Esophagus mucosa (tissue), 1 donor: ENCODE results near the gene CARD9. TPM values are rescaled to one million over a fixed set of nuclear protein-coding genes. Genes with fewer than 3 reads are reported as not detected.
"Not testable (repeated sequence)": the region's sequence is repeated elsewhere in the genome, so short reads cannot be mapped to it uniquely, and the experiment has no call there.

Source experiments
- ATAC-seq: fragments of 200-7000 bp; cut with Tn5 transposase; one replicate; pipeline ENCODE4 v1.9.1; 2020
- total RNA-seq: library from RNA; stranded (reverse); gene quantifications from one replicate; pipeline ENCODE4 v1.2.4, GENCODE V29; 2023
- donor health status: DM: yes; HTN: yes; CAD: no.

Gene CARD9
- total RNA-seq, 1 donor from 2014 or later, result 0.80 TPM

DNA sequence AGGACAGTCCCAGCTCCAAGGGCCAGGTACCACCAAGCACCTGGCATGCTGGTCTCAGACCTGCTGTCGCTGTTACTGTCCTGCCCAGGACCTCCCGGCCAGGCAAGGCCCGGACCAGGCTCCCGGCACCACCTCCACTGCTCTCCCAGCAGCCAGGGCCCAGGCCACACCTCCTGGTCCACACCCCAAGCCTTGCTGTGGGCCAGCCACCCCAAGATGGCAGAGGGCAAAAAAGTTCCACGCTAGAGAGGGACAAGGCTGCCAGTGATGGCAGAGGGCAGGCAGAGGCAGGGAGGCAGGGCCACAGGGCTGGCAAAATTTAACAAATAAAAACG, 11.1 kb downstream of the CARD9 start:
- no peak for ATAC-seq

DNA sequence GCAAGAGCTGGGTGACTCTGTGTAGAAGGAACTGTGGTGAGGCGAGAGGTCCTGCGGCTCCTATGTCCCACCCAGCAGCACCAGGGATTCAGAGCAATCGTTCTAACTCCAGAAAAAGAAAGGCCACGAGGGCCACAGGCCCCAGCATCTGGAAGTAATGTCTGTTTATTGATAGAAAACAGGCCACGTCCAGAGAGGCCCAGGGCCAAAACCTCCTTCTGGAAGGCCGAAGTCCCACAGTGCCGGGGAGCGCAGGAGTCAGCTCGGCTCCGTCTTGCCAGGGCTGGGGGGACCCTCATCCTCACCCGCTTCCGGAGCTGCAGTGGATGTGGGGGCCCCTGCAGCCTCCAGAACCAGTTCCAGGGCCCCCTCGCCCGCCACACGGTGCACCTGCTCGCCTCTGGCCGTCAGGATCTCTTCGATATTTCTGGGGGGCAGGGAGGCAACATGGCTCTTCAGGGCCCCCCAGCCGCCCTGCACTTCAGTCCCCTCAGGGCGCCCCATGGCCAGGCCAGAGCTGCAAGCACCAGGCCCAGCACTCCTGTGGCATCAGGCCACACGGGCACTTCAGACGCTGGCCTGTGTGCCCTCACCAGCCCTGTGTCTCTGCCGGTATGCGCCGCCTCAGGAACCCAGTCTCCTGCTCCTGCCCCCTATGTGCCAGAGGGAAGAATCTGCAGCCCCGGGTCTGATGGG, 11.6 kb downstream of the CARD9 start:
- ATAC-seq, result no peak

DNA sequence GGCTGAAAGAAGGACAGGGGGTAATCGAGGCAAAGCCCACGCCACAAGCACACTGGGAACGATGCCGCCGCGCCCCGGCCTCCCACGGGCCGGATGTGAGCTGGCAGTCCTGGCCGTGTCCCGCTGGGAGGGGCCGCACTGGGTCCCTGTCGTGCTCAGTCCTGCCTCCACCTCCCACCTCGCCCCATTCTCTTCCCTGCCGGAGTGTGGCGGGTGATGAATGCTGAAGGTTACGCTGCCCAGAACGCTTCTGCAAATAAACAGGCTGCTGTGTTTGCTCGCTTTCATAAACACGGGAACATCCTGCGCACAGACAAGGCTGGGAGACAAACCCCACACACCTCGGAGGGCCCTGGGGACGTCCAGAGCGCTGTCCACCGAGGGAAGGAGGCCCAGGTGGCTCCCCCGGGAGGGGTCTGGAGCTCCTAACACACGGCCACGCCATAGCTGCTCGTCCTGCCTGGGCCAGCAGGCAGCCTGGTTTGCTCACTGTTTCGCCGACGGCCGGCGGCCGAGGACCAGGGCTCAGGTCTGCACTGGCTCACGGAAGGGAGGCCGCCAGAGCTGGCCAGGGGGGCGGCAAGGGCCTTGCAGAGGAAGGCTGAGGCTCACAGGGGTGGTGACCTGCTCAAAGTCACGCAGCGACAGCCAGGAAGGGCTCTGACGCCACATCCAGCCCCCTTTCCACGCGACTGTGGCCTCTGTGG, 12.3 kb downstream of the CARD9 start:
- no peak for ATAC-seq

DNA sequence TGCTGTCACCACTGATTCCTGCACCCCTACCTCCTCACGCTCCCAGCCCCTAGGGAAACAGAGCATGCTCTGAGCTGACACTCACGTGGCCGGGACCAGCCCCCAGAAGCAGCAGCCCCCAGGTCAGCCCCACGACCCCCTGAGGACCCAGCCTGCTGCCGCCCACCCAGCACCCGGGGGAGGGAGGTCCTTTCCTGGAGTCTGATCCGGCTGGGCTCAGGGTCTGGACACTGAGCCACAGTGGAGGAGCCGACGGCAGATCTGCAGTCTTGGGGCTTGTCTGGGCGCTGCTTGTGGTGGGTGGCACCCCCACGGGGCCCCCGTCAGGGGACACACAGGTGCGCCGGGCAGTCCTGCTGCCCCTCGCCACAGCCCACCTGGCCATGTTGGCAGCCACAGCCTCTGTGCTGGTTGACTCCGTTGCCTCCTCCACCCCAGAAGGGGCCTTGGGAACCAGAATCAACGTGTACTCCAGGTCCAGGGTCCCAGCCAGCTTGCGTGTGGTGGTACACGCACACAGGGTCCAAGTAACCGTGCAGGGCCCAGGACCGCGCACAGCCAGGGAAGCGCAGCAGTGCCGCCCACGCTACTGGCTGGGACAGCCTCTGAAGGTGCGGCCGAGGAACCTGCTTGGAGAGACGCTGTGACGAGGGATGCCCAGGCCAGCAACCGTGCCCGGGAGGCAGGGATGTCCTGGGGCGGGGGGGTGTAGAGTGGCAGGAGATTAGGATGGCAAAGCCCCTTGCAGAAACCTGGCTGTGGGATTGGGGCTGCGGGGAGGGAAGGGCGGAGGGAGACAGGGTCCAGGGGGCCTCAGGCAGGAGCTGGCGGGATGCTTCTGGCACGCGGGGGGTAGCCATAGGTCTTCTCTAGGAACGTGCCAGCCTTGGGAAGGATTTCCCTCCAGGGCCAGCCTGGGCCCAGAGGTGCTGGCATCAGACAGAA, 13.4 kb downstream of the CARD9 start:
- ATAC-seq, result no peak

DNA sequence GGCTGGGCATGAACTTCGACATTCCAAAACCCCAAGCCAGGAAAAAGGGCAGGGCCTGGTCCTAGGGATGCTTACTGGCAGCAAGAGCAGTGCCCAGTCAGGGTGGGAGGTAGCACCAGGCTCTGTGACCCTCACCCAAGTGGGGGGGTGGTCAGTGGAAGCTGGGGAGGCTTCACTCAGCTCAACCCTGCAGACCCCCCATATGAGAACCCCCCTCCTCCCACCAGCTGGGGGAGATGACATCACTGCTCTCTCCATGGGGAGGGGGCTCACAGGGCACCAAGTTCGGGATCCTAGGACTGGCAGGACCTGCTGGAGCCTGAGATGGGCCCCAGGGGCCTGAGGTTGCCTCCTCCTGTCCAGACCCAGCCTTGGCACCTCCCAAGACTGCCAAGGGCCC, 14.6 kb downstream of the CARD9 start:
- no peak for ATAC-seq

DNA sequence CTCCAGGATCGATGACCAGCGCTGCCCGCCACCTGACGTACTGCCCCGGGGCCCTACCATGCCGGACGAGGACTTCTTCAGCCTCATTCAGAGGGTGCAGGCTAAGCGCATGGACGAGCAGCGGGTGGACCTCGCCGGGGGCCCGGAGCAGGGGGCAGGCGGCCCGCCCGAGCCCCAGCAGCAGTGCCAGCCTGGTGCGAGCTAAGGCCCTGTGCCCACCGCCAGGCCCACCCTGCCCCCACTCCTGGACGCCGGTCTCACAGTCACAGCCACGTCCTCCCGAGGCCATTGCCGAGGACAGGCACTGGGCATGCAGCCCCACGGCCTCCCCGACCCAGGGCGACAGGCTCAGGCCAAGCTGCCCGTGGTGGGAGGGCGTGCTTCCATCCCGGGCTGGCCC, 15.5 kb downstream of the CARD9 start:
- no peak for ATAC-seq

DNA sequence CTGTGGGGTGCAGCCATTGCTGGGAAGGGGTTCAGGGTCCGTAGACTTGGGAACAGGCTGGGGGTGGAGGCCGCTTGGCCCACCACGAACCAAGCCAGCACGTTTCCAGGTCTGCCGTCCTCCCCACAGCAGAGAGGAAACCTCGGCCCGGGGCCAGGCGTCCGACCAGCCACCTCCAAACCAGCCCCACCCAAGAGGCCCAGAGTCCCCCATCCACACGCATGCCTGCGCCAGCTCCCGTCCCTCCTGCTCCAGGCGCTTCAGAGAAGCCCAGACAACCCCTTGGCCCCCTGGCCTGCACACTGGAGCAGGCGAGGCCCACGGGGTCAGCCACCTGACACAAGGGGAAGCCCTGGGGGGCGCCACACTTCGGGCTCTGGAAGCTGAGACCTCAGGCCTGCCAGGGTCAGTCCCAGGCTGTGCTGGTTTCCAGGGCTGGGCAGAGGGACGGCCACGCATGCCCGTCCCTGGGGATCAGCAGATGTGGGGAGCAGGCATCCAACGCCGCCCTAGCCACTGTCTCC, 16.2 kb downstream of the CARD9 start:
- no peak for ATAC-seq

DNA sequence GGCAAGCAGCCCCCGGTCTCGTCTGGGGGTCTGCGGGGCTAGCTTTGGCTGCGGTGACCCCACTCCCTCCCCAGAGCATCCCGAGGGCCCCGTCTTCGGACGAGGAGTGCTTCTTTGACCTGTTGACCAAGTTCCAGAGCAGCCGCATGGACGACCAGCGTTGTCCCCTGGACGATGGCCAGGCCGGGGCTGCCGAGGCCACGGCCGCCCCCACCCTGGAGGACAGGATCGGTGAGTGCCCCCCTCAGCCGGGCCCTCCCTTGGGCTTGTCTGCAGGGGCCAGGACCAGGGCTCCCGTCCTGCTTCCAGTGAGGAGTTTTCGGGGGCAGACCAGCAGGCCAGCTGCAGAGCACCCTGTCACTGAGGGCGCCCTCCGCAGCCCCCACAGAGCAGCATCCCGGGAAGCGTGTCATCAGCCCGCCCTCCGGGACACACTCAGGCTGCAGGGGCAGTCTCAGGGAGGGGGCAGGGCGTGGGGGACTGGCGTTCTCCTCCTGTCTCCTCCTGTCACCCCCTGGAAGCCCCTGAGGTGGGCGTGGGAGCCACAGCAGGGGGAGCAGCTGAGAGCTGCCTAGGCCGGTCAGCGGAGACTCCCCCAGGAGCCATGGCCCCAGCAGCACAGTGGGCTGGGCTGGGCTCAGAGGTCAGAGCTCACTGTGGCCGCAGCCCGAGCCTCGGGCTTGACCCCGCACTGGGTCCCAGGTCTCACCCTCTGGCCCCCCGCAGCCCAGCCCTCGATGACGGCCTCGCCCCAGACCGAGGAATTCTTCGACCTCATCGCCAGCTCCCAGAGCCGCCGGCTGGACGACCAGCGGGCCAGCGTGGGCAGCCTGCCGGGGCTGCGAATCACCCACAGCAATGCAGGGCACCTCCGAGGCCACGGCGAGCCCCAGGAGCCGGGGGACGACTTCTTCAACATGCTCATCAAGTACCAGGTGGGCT, 17.6 kb downstream of the CARD9 start:
- no peak for ATAC-seq

DNA sequence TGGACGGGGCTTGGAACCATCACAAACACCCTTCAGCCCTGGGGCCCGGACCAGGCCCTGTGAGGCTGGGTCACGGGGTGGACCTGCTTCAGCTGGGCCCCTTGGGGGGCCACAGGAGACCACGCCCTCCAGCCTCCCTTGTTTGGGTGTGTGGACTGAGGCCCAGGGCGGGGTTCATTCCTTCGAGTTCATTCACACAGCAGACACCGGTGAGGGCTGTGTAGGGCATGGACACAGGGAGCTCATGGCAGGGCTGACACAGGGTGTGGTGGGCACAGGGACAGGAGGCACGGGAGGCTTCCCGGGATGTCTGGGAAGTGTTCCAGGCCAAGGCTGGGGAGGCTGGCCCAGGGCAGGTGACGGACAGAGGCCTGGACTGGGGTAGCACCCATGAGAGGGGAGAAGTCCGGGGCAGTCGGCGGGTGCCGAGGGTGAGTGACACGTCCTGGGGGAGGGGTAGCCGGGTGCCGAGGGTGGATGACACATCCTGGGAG, 18.8 kb downstream of the CARD9 start:
- ATAC-seq, result no peak

DNA sequence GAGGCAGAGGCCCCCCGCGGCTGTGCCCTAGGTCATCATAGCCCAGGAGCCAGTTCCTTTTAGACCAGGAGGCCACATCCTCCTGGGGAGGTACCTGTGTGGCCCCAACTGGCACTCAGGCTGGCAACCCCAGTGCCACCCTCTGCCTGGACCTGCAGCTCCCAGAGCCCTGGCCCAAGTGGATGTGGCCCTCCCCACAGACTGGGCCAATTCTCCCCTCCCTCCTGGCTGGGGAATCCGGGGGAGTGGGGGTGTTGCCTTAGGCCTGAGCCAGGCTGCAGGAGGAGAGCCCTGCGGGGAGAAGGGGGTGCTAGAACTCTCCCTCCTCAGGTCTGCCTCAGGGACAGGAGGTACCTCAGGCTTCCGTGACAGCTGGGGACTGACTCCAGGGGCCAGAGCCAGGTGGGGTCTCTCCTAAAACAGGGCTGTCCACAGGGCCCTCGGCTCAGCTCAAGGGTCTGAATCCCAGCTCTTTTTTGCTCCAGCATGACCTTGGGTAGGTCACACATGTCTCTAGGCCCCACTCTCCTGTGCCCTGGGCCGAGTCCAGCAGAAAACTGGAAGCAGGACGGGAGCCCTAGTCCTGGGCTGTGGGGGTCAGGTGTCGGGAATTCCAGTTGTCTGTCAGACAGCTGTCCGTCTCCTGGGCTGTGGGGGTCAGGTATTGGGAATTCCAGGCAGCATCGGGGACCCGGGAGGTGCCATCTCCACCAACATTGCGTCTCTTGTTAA, 19.5 kb downstream of the CARD9 start:
- no peak for ATAC-seq

DNA sequence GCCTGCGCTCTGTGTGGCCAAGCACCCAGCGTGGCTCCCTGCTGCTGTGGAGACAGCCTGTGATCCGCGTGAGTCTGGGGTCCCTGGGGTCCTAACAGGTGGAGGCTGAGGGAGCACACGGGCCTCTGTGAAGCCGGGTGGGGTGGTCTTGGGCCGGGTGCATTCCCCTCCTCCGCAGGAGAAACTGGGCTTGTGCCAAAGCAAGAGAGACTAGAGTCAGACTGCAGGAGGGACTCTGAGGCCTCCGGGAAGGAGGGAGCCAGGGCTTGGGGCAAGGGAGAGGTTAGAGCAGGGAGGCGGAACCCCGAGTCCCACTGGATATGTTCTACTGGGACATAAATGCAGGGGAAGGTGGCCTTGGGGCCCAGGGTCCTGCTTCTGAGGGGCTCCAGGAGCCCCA, 20.4 kb downstream of the CARD9 start:
- ATAC-seq, result no peak

DNA sequence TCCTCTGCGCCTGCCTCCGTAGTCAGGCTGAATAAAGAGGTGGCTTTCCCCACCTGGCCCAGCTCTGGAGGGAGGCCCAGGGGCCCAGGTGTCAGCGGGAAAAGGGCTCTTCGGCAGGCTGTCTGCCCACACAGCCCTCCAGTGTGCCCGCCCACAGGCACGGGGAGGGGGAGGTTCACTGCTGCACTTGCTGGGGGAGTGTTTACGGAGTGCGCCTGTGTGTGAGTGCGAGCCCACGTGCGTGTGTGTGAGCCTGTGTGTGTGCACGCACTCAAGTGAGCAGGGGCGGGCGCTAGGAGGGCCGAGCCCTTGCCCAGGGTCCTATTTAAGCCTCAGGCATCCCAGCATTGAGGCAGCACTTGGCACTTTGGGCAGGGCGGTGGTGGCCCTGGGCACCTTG, 20.8 kb downstream of the CARD9 start:
- no peak for ATAC-seq

DNA sequence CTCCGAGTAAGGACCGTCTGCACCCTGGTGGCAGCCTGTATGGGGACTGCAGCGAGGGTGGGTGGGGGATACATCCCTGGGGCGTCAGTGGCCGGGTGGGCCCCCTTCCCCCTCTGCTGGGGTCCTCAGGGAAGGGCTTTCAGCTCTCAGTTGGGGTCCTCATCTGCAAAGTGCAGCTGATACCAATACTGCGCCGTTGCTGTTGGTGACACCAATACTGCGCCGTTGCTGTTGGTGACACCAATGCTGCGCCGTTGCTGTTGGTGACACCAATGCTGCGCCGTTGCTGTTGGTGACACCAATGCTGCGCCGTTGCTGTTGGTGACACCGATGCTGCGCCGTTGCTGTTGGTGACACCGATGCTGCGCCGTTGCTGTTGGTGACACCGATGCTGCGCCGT, 21.6 kb downstream of the CARD9 start:
- ATAC-seq, result not testable (repeated sequence)

DNA sequence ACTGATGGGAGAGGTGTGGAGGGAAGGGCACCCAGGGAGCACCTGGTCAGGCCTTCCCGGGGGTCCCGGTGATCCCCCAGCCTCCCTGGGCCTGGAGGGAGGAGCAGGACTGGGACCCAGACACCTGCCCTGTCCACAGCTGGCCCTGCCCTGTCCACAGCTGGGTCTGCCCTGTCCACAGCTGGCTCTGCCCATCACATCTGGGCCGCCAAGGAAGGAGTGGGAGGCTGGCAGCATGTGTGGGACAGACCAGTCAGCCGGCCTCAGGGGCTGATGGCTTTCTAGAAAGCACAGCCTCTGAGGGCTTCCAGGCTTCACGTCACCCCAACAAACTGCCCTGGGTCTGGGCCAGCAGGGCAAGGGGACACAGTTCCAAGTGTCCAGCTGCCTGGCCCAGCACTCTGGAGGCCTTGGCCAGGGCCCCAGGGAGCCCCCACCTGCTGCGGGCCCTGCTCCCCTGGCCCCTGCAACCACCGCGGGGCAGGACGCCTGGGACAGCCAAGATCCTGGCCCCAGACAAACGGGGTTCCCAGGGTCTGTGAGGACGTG, 22.1 kb downstream of the CARD9 start:
- ATAC-seq, result no peak

DNA sequence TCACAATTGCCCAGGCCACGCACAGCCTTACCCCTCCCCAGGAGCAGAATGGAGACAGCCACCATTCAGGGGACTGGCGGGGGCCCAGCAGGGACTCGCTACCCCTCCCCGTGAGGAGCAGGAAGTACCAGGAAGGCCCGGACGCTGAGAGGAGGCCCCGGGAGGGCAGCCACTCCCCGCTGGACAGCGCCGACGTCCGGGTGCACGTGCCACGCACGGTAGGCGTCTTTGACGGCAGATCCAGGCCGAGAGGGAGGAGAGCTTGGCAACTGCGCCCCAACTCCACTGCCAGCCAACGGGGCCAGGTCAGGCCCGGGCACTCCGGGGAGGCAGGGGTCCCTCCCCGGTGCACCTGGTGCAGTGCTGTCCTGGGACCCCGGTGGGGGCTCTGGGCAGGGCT, 23.9 kb downstream of the CARD9 start:
- no peak for ATAC-seq

DNA sequence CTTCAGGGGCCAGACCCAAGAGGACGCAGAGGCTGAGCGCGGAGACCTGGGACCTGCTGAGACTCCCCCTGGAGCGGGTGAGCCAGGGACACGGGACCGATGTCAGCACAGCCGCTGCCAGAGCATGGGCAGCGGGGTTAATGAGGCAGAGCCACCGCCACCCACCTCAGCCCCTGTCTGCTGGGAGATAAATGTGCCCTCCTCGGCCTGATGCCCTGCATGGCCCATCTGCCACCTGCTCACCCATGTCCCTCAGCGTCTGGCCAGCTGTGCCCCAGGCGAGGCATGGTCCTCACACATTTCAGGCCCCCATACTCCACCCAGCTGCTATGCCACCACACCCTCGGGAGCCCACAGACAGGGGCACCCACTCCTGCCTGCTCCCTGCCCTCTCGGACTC, 24.8 kb downstream of the CARD9 start:
- no peak for ATAC-seq

DNA sequence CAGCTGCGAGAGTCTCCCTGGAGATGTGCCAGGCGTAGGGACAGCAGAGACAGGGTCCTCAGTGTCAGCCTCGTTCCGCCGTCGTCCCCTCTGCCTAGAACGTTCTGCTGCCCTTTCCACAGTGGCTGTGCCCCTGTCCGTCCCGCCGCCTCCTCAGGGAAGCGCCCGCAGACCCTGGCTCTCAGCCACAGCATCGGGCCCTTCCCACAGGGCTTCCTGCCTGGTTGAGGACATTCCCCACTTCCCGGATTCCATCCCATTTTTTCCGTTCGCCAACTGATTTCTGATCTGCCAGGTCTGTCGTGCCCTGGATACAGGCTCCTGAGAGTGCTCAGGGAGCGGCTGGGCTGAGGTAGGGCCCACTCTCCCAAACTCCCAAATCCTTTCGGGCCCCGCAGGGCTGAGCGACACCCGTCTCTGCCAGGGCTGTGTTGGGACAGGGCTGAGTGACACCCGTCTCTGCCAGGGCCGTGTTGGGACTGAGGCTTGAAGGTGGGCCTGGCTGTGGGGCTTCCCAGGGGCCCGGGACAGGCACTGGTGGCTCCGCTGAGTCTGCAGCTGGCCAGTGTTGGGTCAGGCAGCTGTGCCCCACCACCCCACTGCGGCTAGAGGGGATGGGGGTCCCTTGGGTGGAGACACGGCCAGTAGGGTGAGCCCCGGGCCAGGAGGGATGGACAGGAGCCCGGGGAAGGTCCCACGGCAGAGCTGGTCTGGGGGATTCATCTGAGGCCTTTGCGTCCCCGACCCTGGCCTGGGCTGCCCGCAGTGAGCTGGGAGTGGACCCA, 25.8 kb downstream of the CARD9 start:
- no peak for ATAC-seq

DNA sequence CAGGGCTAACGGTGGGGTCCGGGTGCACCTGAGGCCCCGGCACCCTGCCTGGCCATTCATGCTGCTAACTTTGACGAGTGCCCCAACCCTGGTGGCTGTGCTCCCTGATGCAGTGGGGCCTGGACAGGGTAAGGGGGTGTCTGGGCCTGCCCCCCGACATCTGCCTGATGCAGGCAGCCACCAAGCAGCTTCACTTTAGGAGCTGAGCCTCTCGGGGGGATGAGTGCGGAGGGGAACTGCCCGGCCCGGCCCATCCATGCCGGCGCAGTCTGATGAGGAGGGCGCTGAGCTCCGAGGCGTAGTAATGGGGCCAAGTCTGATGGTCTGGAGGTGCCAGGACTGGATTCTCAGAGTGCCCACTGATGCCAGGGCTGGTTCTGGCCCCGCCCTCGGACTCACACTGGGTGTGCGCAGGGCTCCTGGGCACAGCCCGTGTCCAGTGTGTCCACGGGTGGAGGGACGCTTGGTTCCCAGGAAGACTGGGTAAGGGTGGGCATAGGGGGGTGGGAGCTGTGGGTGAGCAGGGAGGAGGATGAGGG, 26.5 kb downstream of the CARD9 start:
- no peak for ATAC-seq

DNA sequence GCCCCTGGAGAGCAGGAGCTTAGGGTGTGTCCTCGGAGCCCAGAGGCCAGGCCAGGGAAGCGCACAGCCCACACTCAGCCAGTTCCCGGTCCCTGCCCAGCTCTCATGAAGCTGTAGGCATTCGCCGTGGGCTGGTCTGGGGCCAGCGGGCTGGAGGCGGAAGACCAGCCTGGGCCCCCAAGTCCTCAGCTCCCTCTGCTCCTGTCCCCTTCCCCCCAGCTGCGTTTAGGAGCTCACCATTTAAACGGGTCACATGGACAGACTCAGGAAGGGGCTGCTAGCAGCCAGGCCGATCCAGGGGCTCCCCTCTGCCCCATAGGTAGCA, 27.4 kb downstream of the CARD9 start:
- peak; percentile 2 for ATAC-seq
